Calu3 (cell line): ENCODE results near the gene MRM3. TPM values are rescaled to one million over a fixed set of nuclear protein-coding genes. Genes with fewer than 3 reads are reported as not detected.

Experiments
- Bru-seq: library from RNA; stranded (reverse); fragments of 400-500 nt; gene quantifications from one replicate; lab custom pipeline; 2021; lab: Mats Ljungman, UMichigan
- BruChase-seq, 2 experiments: library from RNA; stranded (reverse); fragments of 400-500 nt; gene quantifications; one replicate each; lab custom pipeline; 2021; lab: Mats Ljungman, UMichigan
- BruUV-seq: library from RNA; stranded (reverse); fragments of 400-500 nt; replicated peaks from 2 replicates; lab custom pipeline; 2021; lab: Mats Ljungman, UMichigan
- CTCF ChIA-PET: fragments of 300-600 bp; sonication (Branson Sonifier 250); formaldehyde crosslinking; loops from one replicate; lab custom pipeline; 2022; ENCODE audit warnings: antibody characterized with exemption; lab: Charles Lee
- DNase-seq: peaks from one replicate; pipeline ENCODE4 v3.0.0; 2022
- H3K27ac Mint-ChIP-seq: one replicate; pipeline ENCODE4 v1.8.0; 2022; ENCODE audit warnings: mixed read lengths; ENCODE audit not compliant: unreplicated experiment
- H3K27me3 Mint-ChIP-seq: one replicate; pipeline ENCODE4 v1.8.0; 2022; ENCODE audit warnings: mixed read lengths; ENCODE audit not compliant: unreplicated experiment
- H3K36me3 Mint-ChIP-seq: one replicate; pipeline ENCODE4 v1.8.0; 2022; ENCODE audit warnings: mild to moderate bottlenecking, moderate library complexity, mixed read lengths; ENCODE audit not compliant: insufficient read depth, unreplicated experiment
- H3K4me1 Mint-ChIP-seq: one replicate; pipeline ENCODE4 v1.8.0; 2022; ENCODE audit warnings: mild to moderate bottlenecking, low read depth, mixed read lengths; ENCODE audit not compliant: unreplicated experiment
- H3K4me3 Mint-ChIP-seq: one replicate; pipeline ENCODE4 v1.8.0; 2022; ENCODE audit warnings: mild to moderate bottlenecking, low read depth, moderate library complexity, mixed read lengths; ENCODE audit not compliant: unreplicated experiment
- H3K9me3 Mint-ChIP-seq: one replicate; pipeline ENCODE4 v1.8.0; 2022; ENCODE audit warnings: low read depth, mixed read lengths; ENCODE audit not compliant: unreplicated experiment
- intact Hi-C: fragments of 100-400 bp; cut with micrococcal nuclease; formaldehyde crosslinking; loops from one replicate; pipeline ENCODE4 v1.10.0; 2022; ENCODE audit not compliant: unreplicated experiment
- long read RNA-seq: library from polyadenylated mRNA; stranded (forward); transcript quantifications from one replicate; pipeline ENCODE4 v2.0.0, GENCODE V29; 2022
- total RNA-seq: library from RNA; stranded (reverse); gene quantifications from 2 replicates; pipeline ENCODE4 v1.2.3, GENCODE V29; 2022
- TF ChIP-seq, protein P1 (sequence below): fragments of 200-600 bp; IDR thresholded peaks from one replicate; pipeline ENCODE4 v1.8.0; 2022; ENCODE audit warnings: antibody characterized with exemption; ENCODE audit not compliant: unreplicated experiment

Gene MRM3, protein sequence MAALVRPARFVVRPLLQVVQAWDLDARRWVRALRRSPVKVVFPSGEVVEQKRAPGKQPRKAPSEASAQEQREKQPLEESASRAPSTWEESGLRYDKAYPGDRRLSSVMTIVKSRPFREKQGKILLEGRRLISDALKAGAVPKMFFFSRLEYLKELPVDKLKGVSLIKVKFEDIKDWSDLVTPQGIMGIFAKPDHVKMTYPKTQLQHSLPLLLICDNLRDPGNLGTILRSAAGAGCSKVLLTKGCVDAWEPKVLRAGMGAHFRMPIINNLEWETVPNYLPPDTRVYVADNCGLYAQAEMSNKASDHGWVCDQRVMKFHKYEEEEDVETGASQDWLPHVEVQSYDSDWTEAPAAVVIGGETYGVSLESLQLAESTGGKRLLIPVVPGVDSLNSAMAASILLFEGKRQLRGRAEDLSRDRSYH
- 15.0 and 15.2 TPM in 2 replicates for total RNA-seq
- Bru-seq, nascent RNA, result percentile 67 among the genes with signal in this experiment
- BruChase-seq, experiment 1, labeled RNA remaining after a 6-hour chase, result percentile 61 among the genes with signal in this experiment
- percentile 66 among the genes with signal in this experiment for BruChase-seq, experiment 2, labeled RNA remaining after a 2-hour chase
- long read RNA-seq, transcript MRM3-203 (3 exons, 727 nt), result minor isoform, 5 of 46 reads
- long read RNA-seq, transcript MRM3-201 (4 exons, 1,809 nt), result major isoform, 36 of 46 reads
- long read RNA-seq, partial matches to known transcripts, result 2 of 46 reads
- long read RNA-seq, other reads (novel, unspliced or antisense), result 3 of 46 reads

DNA sequence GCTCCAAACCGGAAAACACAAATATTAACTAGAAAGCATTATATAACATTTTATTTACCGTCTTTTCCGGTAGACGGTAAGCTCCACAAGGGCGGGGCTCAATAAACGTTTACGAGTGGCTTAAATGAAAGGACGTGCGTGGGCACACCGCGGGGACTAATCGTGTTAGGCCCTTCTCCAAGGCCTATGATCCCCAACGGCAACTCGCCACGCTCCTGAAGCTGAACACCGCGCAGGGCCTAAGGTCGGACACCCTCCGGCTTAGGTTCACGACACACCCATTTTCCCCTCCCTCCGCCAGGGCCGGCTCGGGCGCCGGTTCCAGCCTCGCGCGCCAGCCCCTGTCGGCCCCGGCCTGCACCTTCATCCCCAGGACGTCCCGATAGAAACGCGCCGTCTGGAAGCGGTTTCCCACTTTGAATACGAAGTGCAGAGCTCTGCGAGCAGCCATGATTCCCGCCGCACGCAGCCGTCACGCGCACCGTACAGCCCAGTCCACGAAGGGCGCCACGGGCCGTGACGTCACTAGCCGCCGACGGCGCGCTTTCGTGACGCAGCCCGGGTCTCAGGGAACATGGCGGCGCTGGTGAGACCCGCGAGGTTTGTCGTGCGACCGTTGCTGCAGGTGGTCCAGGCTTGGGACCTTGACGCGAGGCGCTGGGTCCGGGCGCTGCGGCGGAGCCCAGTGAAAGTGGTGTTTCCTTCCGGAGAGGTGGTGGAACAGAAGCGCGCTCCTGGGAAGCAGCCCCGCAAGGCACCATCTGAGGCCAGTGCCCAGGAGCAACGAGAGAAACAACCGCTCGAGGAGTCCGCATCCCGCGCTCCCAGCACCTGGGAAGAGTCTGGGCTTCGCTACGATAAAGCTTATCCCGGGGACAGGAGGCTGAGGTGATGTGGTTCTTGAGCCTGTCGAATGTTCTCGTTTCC, at the start of gene MRM3, which contains the start of gene GLOD4:
Gene MRM3, plus strand, starts transcription at position 549 of the 927 bp plus-strand sequence. Its CDS starts 26 bp downstream, at position 575.
Gene GLOD4, minus strand, starts transcription at position 476 of the 927 bp plus-strand sequence. Its CDS starts 25 bp downstream, at position 451.
- Mint-ChIP-seq H3K27ac (peak within 1 kb of the TSS; percentile 91), H3K27me3 (no peaks in the 10 kb centered on the region), H3K9me3 (no peaks in the 10 kb centered on the region), H3K36me3 (peaks cover 27% of the 10 kb centered on the region), H3K4me1 (no peaks in the 10 kb centered on the region), H3K4me3 (peak within 1 kb of the TSS; percentile 94)
- TF ChIP-seq, protein P1, sequence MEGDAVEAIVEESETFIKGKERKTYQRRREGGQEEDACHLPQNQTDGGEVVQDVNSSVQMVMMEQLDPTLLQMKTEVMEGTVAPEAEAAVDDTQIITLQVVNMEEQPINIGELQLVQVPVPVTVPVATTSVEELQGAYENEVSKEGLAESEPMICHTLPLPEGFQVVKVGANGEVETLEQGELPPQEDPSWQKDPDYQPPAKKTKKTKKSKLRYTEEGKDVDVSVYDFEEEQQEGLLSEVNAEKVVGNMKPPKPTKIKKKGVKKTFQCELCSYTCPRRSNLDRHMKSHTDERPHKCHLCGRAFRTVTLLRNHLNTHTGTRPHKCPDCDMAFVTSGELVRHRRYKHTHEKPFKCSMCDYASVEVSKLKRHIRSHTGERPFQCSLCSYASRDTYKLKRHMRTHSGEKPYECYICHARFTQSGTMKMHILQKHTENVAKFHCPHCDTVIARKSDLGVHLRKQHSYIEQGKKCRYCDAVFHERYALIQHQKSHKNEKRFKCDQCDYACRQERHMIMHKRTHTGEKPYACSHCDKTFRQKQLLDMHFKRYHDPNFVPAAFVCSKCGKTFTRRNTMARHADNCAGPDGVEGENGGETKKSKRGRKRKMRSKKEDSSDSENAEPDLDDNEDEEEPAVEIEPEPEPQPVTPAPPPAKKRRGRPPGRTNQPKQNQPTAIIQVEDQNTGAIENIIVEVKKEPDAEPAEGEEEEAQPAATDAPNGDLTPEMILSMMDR, result no peak
- DNase-seq, result peak; percentile 88
- TSS peak; percentile 58 for BruUV-seq
- intact Hi-C loops, result no loop called here
- CTCF ChIA-PET, result interaction anchor here (0.7 to 0.9 kb wide), 2 partner anchors 81 to 215 kb away, joined by 3 read pairs; partner anchors contain the start of gene TIMM22

DNA sequence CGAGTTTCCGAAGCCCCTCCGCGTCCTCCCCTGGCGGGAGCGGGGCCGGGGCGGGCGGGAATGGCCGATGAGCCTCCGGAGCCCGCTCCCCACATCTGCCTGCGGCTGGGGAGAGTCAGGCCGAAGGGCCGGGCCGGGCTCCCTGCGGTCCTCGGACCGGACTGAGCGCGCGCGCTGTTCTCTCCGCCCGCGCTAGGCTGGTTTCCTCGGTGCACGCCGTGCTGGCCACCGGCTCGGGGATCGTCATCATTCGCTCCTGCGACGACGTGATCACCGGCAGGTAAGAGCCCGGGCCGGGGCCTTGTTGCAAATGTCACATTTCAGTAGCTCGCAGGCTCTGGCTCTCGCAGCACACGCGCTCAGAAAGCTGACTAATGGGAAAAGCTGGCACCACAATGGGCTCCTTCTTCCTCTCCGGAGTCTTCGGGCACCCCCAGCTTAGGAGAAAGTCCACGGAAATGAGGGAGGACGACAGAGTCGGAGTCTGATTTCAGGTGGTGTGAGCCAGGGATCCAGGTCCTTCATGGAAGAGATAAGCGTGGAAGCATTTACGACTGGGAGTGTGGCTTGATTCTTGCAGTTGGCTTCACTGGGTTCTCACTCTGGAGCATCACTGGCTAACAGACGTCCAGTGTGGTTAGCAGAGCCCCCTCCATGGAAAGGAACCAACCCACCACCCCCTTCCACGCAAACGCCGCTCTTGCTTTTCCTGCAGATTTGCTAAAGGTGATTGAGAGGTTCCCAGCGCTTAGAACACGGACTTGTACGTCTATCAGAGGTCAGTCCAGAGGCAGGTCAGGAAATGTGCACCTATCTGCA, 49.0 kb upstream of the MRM3 start:
- H3K27ac Mint-ChIP-seq, result peak overlapping the region; percentile 79
- H3K36me3 Mint-ChIP-seq, result peaks cover 34% of the 10 kb centered on the region
- peak; percentile 32 for DNase-seq
- intact Hi-C loops, result no loop called here
- H3K4me3 Mint-ChIP-seq, result peak overlapping the region; percentile 83
- H3K4me1 Mint-ChIP-seq, result peaks cover 5% of the 10 kb centered on the region
- no TSS peak for BruUV-seq
- H3K9me3 Mint-ChIP-seq, result no peaks in the 10 kb centered on the region
- no peaks in the 10 kb centered on the region for H3K27me3 Mint-ChIP-seq
- TF ChIP-seq, protein P1, result no peak
- CTCF ChIA-PET, result interaction anchor here (0.7 kb wide), 1 partner anchor 9 kb away, joined by 3 read pairs; no protein-coding TSS in a partner anchor

DNA sequence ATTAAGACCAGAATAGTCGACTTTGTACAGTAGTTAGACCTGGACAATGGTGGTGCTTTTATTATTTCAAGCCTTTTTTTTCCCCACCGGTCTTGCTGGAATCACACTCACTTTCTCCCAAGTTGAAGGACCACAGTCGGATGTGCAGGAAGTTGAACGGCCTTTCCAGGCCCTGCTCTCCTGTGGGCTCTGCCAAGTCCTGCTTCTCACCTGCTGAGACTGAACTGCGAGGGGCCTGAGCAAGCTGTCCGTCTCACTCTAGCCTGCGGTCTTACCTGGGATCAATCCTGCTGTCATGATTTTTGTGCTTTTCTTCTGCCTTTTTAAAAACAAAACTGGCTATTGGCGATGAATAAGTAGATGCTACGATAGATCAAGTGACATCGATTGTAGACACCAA, 48.4 kb upstream of the MRM3 start:
- Mint-ChIP-seq H3K9me3 (no peaks in the 10 kb centered on the region), H3K36me3 (peaks cover 40% of the 10 kb centered on the region), H3K27me3 (no peaks in the 10 kb centered on the region), H3K4me1 (no peaks in the 10 kb centered on the region), H3K4me3 (peak overlapping the region; percentile 83), H3K27ac (peak overlapping the region; percentile 79)
- BruUV-seq, result TSS peak; percentile 57
- intact Hi-C loops, result no loop called here
- CTCF ChIA-PET, result interaction anchor here (0.7 kb wide), 1 partner anchor 10 kb away, joined by 3 read pairs; no protein-coding TSS in a partner anchor
- DNase-seq, result no peak
- TF ChIP-seq, protein P1, result no peak
